ENCODE data around the gene MCAT.

MCAT gene

DNA sequence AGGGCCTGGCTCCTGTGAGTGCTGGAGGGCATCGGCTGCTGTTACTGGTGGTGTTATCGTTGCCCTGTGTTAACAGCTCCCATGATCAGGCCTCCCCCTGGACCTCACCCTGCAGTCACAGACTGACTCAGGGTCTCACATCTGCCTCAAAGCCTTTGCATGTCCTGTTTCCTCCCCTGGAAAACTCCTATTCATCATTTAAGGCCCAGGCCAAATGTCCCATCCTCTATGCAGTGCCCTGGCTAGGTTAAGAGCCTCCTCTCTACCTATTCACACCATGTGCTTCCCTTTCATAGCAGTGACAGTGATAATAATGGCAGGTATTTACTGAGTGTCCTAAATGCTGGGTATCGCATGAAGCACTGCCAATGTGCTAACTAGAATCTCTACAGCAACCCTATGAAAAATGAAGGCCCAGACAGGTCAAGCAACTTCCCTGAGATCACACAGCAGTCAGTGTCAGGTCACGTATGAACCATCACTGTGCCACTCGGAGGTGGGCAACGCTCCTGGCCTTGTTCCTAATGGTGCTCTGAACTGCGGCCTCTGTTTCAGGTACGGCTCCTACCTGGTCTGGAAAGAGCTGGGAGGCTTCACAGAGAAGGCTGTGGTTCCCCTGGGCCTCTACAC, 17.4 kb upstream of the MCAT start:
- Histone ChIP-seq H3K27me3 (replicated peaks; ENCODE audit: control insufficient read depth, insufficient read depth, low read length) (no peaks in the 10 kb centered on the region), H3K36me3 (ENCODE audit: control insufficient read depth, insufficient read depth, low read length) (0 out of 2 replicates have a peak, but pooled peaks cover 1% of the 10 kb centered on the region), H3K4me3 (replicated peaks; ENCODE audit: low read depth, low read length) (no peak overlapping the region)
- TF ChIP-seq, protein P1, sequence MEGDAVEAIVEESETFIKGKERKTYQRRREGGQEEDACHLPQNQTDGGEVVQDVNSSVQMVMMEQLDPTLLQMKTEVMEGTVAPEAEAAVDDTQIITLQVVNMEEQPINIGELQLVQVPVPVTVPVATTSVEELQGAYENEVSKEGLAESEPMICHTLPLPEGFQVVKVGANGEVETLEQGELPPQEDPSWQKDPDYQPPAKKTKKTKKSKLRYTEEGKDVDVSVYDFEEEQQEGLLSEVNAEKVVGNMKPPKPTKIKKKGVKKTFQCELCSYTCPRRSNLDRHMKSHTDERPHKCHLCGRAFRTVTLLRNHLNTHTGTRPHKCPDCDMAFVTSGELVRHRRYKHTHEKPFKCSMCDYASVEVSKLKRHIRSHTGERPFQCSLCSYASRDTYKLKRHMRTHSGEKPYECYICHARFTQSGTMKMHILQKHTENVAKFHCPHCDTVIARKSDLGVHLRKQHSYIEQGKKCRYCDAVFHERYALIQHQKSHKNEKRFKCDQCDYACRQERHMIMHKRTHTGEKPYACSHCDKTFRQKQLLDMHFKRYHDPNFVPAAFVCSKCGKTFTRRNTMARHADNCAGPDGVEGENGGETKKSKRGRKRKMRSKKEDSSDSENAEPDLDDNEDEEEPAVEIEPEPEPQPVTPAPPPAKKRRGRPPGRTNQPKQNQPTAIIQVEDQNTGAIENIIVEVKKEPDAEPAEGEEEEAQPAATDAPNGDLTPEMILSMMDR (IDR thresholded peaks at IDR 0.05; ENCODE audit: insufficient read depth, low read length, poor library complexity, severe bottlenecking): no peak
- DNase-seq (ENCODE audit: extremely low read depth, insufficient read length): no peak

DNA sequence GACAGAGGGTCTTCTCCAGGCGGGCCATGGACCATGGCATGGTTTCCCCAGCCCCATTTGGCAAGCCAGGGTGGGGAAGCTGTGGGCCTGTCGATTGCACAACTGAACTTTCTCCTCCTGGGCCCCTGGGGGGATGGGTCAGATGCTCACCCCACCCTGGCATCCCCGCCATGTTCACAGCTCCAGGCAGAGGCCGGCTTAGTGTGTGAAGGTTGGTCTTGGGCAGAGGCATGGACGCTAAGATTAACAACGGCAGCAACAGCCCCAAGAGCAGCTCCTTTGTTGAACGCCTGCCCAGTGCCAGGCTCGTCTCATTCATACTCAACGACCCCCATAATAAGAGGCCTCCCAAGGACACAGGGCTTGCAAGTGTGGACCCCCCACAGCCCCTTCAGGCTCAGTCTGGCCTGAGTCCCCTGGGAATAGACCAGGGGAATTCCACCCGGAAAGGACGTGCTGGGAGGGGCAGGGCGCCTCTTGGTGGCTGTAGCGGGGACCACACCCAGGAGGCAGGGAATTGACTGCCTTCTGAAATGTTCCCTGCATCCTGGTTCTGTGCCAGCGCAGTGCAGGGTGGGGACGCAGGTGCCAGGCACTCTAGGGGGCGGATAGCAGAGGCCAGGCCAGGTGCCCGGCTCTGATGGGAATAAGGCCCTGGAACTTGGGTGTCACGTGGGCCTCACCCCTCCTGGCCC, 16.4 kb upstream of the MCAT start:
- H3K27me3 ChIP-seq (replicated peaks; ENCODE audit: control insufficient read depth, insufficient read depth, low read length): no peaks in the 10 kb centered on the region
- no peak for DNase-seq (ENCODE audit: extremely low read depth, insufficient read length)
- 0 out of 2 replicates have a peak, but pooled peaks cover 1% of the 10 kb centered on the region for H3K36me3 ChIP-seq (ENCODE audit: control insufficient read depth, insufficient read depth, low read length)
- H3K4me3 ChIP-seq (replicated peaks; ENCODE audit: low read depth, low read length): no peak overlapping the region
- TF ChIP-seq, protein P1 (IDR thresholded peaks at IDR 0.05; ENCODE audit: insufficient read depth, low read length, poor library complexity, severe bottlenecking): peak; percentile 51

DNA sequence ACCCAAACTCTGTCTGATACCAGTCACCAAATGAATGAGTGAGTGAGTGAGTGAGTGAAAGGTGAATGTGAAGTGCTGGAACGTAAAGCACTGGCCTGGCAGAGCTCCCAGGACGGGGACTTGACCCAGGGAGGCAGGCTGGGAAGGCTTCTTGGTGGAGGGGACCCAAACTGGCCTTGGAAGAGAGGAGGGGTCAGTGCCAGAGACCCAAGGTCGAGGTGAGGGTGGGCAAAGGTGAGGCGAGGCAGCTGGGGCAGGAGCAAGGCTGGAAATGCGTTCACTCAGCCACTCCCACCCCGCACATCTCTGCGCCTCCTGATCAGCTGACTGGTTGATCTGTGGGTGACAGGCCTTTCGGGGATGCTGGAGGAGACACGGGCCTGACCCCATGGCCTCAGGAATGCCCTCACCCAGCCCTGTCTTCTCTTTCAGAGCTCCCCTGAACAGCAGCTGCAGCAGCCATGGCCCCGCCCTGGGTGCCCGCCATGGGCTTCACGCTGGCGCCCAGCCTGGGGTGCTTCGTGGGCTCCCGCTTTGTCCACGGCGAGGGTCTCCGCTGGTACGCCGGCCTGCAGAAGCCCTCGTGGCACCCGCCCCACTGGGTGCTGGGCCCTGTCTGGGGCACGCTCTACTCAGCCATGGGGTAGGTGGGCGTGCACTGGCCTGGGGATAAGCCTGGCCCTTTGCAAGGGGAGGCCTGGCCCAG, 15.7 kb upstream of the MCAT start:
- Histone ChIP-seq H3K36me3 (ENCODE audit: control insufficient read depth, insufficient read depth, low read length) (0 out of 2 replicates have a peak, but pooled peaks cover 1% of the 10 kb centered on the region), H3K27me3 (replicated peaks; ENCODE audit: control insufficient read depth, insufficient read depth, low read length) (no peaks in the 10 kb centered on the region), H3K4me3 (replicated peaks; ENCODE audit: low read depth, low read length) (no peak overlapping the region)
- DNase-seq (ENCODE audit: extremely low read depth, insufficient read length): no peak
- TF ChIP-seq, protein P1 (IDR thresholded peaks at IDR 0.05; ENCODE audit: insufficient read depth, low read length, poor library complexity, severe bottlenecking): no peak

DNA sequence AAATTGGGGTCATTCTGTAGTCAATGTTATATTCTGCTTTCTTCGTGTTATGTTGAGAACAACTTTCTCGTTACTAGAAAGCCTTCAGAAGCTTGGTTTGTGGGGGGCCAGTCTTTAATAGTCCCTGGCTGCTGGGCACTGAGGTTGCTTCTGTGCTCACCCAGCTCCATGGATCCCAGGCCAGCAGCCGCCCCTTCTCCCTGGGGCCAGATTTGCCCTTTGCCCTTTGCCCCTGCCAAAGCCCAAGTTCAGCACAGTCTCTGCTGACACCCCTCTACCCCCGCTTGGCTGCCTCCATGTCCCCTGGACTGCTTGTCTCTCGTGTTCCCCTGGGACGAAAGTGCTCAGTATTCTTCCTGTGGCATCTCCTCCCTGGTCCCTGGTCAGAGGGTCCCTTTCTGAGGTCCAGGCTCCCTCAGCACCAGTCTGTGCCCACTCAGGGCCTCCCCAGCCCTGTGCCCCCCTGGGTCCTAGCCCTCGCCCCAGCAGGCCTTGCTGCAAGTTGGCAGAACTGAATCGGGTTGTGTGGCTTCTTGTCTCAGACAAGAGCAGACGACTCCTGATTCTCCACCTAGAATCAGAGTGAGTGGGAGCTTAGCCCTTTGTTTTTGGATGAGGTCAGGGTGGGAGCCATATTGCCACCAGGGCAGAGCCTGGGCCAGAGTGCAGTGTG, 14.8 kb upstream of the MCAT start:
- no peak for DNase-seq (ENCODE audit: extremely low read depth, insufficient read length)
- H3K27me3 ChIP-seq (replicated peaks; ENCODE audit: control insufficient read depth, insufficient read depth, low read length): no peaks in the 10 kb centered on the region
- no peak overlapping the region for H3K4me3 ChIP-seq (replicated peaks; ENCODE audit: low read depth, low read length)
- 0 out of 2 replicates have a peak, but pooled peaks cover 1% of the 10 kb centered on the region for H3K36me3 ChIP-seq (ENCODE audit: control insufficient read depth, insufficient read depth, low read length)
- TF ChIP-seq, protein P1 (IDR thresholded peaks at IDR 0.05; ENCODE audit: insufficient read depth, low read length, poor library complexity, severe bottlenecking): no peak

DNA sequence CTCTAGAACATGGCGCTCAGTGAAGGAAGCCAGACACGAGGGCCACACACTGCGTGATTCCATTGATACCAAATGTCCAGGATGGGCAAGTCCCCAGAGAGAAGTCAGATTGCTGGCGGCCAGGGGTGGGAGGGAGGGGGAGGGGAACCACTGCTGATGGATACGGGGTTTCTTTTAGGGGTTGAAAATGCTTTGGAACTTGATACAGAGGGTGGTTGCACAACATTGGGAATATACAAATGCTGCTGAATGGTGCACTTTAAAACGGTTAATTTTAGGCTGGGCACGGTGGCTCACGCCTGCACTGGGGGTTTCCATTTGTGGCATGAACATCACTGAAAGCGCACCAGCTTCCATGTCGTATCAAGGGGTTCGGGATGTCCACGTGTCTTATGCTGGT, 13.2 kb upstream of the MCAT start:
- H3K27me3 ChIP-seq (replicated peaks; ENCODE audit: control insufficient read depth, insufficient read depth, low read length): no peaks in the 10 kb centered on the region
- H3K36me3 ChIP-seq (ENCODE audit: control insufficient read depth, insufficient read depth, low read length): no peaks in the 10 kb centered on the region
- no peak overlapping the region for H3K4me3 ChIP-seq (replicated peaks; ENCODE audit: low read depth, low read length)
- TF ChIP-seq, protein P1 (IDR thresholded peaks at IDR 0.05; ENCODE audit: insufficient read depth, low read length, poor library complexity, severe bottlenecking): no peak
- no peak for DNase-seq (ENCODE audit: extremely low read depth, insufficient read length)

All from GM06990 (cell line).